HG02981 (cell line): ENCODE results near the gene CMTR1.

Source experiments
- ATAC-seq: cut with Tn5 transposase; IDR thresholded peaks from one replicate; pipeline ENCODE4 v1.9.1; 2021; ENCODE audit warnings: mild to moderate bottlenecking, moderate library complexity; ENCODE audit not compliant: unreplicated experiment

CMTR1 gene

GRCh38 chr6:37525460-37526357, 92.7 kb downstream of the CMTR1 start:
- no peak for ATAC-seq

GRCh38 chr6:37528541-37528940, 95.5 kb downstream of the CMTR1 start:
- ATAC-seq, result no peak

- no peak for ATAC-seq
Measured at GRCh38 chr6:37530297-37530696, 97.3 kb downstream of the CMTR1 start.

GRCh38 chr6:37531026-37531425, 98.0 kb downstream of the CMTR1 start:
- ATAC-seq, result no peak
